Upper lobe of left lung (tissue), 6 donors: Measurements from ENCODE around the gene HDAC7. TPM values are rescaled to one million over a fixed set of nuclear protein-coding genes. Genes with fewer than 3 reads are reported as not detected.

Source experiments
- ATAC-seq, 2 donors: fragments of 200-7000 bp; cut with Tn5 transposase; one replicate each; pipeline ENCODE4 v1.9.1; 2022; ENCODE audit warnings: mild to moderate bottlenecking in 2 of 2, moderate library complexity in 2 of 2; ENCODE audit not compliant: low FRiP score in 2 of 2
- DNase-seq, 2 donors: peaks; one replicate each; pipeline ENCODE4 v3.0.0-alpha.2; 2019 to 2020
- H3K27ac ChIP-seq, 4 donors: fragments of 200-600 bp; sonication (generic); one replicate each; pipeline ENCODE4 v1.5.1; 2016 to 2019
- H3K27me3 ChIP-seq, 4 donors: fragments of 200-600 bp; sonication (generic); one replicate each; pipeline ENCODE4 v1.5.1; 2017 to 2019
- H3K36me3 ChIP-seq, 4 donors: fragments of 200-600 bp; sonication (generic); one replicate each; pipeline ENCODE4 v1.5.1; 2016 to 2019
- H3K4me1 ChIP-seq, 4 donors: fragments of 200-600 bp; sonication (generic); one replicate each; pipeline ENCODE4 v1.5.1; 2018 to 2019
- H3K4me3 ChIP-seq, 4 donors: fragments of 200-600 bp; sonication (generic); one replicate each; pipeline ENCODE4 v1.5.1; 2017 to 2019; ENCODE audit warnings: mild to moderate bottlenecking in 2 of 4, moderate library complexity in 1 of 4
- H3K9me3 ChIP-seq, 4 donors: fragments of 200-600 bp; sonication (generic); one replicate each; pipeline ENCODE4 v1.5.1; 2018 to 2019
- CTCF ChIP-seq, 6 experiments: fragments of 450-650 bp in 4 of 6; fragments of 200-600 bp in 2 of 6; sonication (generic) in 2 of 6; IDR thresholded peaks; one replicate each; pipeline ENCODE4 v1.5.1; 2016 to 2019; ENCODE audit warnings: antibody characterized with exemption in 6 of 6
- EP300 ChIP-seq, 4 donors: sonication (generic); formaldehyde crosslinking; IDR thresholded peaks; one replicate each; pipeline ENCODE4 v1.5.1; 2017; ENCODE audit warnings: antibody characterized with exemption in 4 of 4, control low read depth in 2 of 4
- POLR2A ChIP-seq, 4 donors: fragments of 450-650 bp; IDR thresholded peaks; one replicate each; pipeline ENCODE4 v1.5.1; 2016 to 2017; ENCODE audit warnings: antibody characterized with exemption in 4 of 4, mild to moderate bottlenecking in 2 of 4
- POLR2AphosphoS5 ChIP-seq, 2 donors: sonication (generic); formaldehyde crosslinking; IDR thresholded peaks; one replicate each; pipeline ENCODE4 v1.5.1; 2017; ENCODE audit warnings: antibody characterized with exemption in 2 of 2
- WGBS, 2 donors: methylation state at CpG; one replicate each; pipeline ENCODE4 v1.1.5; 2017 to 2018; 5-methylcytosine and 5-hydroxymethylcytosine counted together
- total RNA-seq, 6 donors: library from RNA; depleted of rRNA in 4 of 6; stranded (reverse); fragments of >200 nt in 4 of 6; gene quantifications; one replicate each; pipeline versions ENCODE4 v1.1.0 to v1.2.1, GENCODE V29; 2016 to 2021
- donor health status: DM: no; HTN: no; CAD: no; lungs with moderate emphysema.
- donor health status: DM: no; HTN: yes; CAD: no; lungs with severe emphysema.

Gene HDAC7
- total RNA-seq, 6 donors from 2014 or later = 66.6 to 164 (median 126) TPM

DNA sequence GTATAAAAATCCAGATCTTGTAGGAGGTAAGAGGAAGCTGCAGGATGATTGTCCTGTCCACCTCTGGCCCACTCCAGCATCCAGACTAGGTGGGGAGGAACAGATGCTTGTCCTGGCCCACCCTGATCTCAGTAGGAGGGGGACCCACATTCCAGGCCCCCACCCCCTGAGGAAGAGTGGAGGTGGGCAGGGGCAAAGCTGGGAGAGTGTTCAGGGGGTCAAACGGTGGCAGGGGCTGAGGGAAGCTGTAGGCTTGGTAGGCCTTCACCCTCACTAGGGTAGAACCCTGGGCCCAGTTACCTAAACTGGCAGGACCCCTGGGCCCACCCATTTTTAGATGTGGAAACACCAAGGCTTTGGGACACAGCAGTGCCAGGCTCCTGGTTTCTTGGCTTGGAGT is 42.6 kb downstream of the HDAC7 start:
- Histone ChIP-seq H3K4me1 (peaks cover 63 to 71% (median 66%) of the 10 kb centered on the region in 4 donors), H3K27me3 (no peaks in the 10 kb centered on the region), H3K4me3 (no peak overlapping the region), H3K36me3 (peaks cover 0 to 19% (median 11%) of the 10 kb centered on the region in 4 donors), H3K9me3 (no peaks in the 10 kb centered on the region), H3K27ac (peak overlapping the region; percentile 27 to 90 (median 76))
- no peak for ATAC-seq
- 75 to 91% methylated on average over 1 of the region's 1 CpG for WGBS, 2 donors
- TF ChIP-seq POLR2A (IDR thresholded peaks at IDR 0.05) (no peak), CTCF (IDR thresholded peaks at IDR 0.05) (no peak), POLR2AphosphoS5 (IDR thresholded peaks at IDR 0.05) (no peak), EP300 (IDR thresholded peaks at IDR 0.05) (no peak)
- no peak for DNase-seq

DNA sequence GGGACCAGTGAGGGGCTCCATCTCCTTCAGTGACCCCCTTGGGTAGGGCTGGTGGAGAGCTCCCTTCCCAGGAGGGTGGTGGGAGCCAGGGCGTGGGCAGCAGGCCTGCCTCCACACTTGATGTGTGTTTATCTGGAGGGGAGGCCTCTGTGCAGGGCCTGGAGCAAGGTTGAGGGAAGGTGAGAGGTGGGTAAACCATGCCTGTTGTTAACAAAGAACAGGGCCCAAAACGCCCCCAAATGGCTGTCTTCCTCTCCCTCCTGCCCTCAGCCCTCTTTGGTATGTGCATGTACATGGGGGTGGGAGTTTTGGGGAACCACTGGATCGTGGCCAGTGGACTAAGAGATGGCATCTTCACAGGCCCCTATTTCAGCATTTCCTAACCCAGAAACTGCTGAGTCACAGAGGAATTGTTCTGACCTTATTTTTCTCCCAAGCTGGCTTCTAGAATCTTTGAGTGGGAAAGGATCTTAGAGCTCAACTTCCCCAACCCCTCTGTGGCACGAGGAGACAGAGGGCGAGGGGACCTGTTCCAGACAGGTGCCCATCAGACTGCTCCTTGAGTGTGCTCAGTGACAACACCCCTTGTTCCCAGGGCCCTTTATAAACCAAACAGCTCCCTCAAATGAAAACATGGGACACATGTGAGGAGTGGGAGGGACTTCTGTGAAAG is 43.1 kb downstream of the HDAC7 start:
- H3K27ac ChIP-seq = peak overlapping the region; percentile 27 to 90 (median 76)
- DNase-seq (no peak), ATAC-seq (no peak)
- no peak overlapping the region for H3K4me3 ChIP-seq
- peaks cover 0 to 14% (median 5%) of the 10 kb centered on the region in 4 donors for H3K36me3 ChIP-seq
- H3K4me1 ChIP-seq = peaks cover 65 to 74% (median 66%) of the 10 kb centered on the region in 4 donors
- H3K27me3 ChIP-seq = no peaks in the 10 kb centered on the region
- H3K9me3 ChIP-seq = no peaks in the 10 kb centered on the region
- no peak for TF ChIP-seq POLR2AphosphoS5 (IDR thresholded peaks at IDR 0.05)
- no peak for TF ChIP-seq CTCF (IDR thresholded peaks at IDR 0.05)
- TF ChIP-seq POLR2A (IDR thresholded peaks at IDR 0.05) = no peak
- TF ChIP-seq EP300 (IDR thresholded peaks at IDR 0.05) = no peak
- 52 to 59% methylated on average over 5 of the region's 5 CpGs for WGBS, 2 donors

DNA sequence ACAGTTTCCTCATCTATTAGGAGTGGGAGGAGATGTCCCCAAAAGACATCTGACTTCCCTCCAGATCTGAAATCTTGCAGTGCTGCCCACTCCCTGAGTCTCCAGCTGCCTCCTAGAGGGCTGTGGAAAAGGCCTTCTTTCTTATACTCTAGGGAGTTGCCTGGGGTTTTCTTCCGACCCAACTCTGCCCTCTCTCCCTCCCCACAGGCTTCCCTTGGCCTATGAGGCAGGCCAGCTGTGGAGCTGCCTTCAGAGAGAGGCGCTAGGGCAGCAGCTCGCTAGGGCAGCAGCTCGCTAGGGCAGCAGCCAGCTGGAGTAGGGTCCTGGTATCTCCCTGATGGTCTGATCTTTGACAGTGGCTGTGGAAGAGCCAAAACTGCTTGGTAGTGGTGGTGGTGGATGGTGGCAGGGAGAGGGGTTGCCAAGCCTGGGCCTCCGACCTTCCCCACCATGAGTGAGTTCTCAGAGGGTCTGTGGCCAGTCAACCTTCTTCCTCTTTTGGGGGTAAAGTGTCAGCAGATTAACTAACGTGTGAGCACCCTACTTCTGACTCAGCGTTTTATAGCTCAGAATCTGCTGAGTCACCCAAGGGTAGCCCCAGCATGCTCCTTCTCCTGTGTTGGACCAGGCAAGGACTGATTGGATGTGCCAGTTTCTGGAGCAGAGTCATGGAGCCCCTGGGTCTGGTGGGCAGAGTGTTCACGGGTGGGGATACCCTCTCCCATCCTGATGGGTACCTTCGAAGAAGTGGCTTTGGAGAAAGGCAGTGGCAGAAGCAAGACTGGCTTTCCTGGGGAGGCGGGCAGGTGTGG is 44.4 kb downstream of the HDAC7 start:
- ATAC-seq (no peak), DNase-seq (no peak)
- peaks cover 0 to 3% (median 0%) of the 10 kb centered on the region in 4 donors for H3K36me3 ChIP-seq
- no peaks in the 10 kb centered on the region for H3K27me3 ChIP-seq
- TF ChIP-seq EP300 (IDR thresholded peaks at IDR 0.05) (no peak), POLR2AphosphoS5 (IDR thresholded peaks at IDR 0.05) (no peak), POLR2A (IDR thresholded peaks at IDR 0.05) (no peak), CTCF (IDR thresholded peaks at IDR 0.05) (no peak)
- 63 to 69% methylated on average over 8 to 10 of the region's 10 CpGs for WGBS, 2 donors
- H3K4me1 ChIP-seq = peaks cover 65 to 79% (median 69%) of the 10 kb centered on the region in 4 donors
- peak overlapping the region; percentile 27 to 90 (median 76) for H3K27ac ChIP-seq
- no peak overlapping the region for H3K4me3 ChIP-seq
- no peaks in the 10 kb centered on the region for H3K9me3 ChIP-seq

DNA sequence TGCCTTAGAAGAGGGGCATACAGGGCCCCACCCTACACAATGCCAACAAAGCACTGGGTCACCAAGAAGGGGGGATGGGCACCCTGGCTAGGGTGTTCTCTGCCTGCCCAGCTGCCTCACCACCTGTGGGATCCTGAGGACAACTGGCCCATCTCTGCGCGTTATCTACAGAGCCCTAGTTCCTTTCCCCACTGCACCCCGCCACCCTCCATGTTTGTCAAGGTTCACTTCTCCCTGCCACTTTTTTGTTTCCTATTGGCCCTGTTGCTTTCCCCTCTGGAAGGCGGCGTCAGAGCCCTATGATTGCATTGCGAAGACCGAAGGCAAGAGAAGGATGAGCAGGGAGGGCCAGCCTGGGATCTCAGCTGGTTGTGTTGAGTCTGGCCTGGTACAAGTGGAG is 45.0 kb downstream of the HDAC7 start:
- Histone ChIP-seq H3K9me3 (no peaks in the 10 kb centered on the region), H3K27ac (peak overlapping the region; percentile 27 to 90 (median 76)), H3K4me3 (peak overlapping the region in 1 of 4 donors; percentile 99), H3K27me3 (no peaks in the 10 kb centered on the region), H3K36me3 (no peaks in the 10 kb centered on the region), H3K4me1 (peaks cover 66 to 79% (median 71%) of the 10 kb centered on the region in 4 donors)
- ATAC-seq (no peak), DNase-seq (no peak)
- 94 to 95% methylated on average over 7 of the region's 7 CpGs for WGBS, 2 donors
- TF ChIP-seq EP300 (IDR thresholded peaks at IDR 0.05) = no peak
- no peak for TF ChIP-seq POLR2A (IDR thresholded peaks at IDR 0.05)
- TF ChIP-seq CTCF (IDR thresholded peaks at IDR 0.05) = no peak
- no peak for TF ChIP-seq POLR2AphosphoS5 (IDR thresholded peaks at IDR 0.05)
